ACC112 (cell line): Measurements from ENCODE around the gene TEC.
"Not testable (repeated sequence)": the region's sequence is repeated elsewhere in the genome, so short reads cannot be mapped to it uniquely, and the experiment has no call there.

ENCODE experiments used
- H2AFZ ChIP-seq: fragments of 200-600 bp; sonication (generic); one replicate; pipeline ENCODE4 v1.6.0; 2017; ENCODE audit warnings: antibody characterized with exemption, low read length; ENCODE audit not compliant: unreplicated experiment
- H3K27ac ChIP-seq: fragments of 200-600 bp; sonication (generic); 2 replicates; pipeline ENCODE4 v1.5.1; 2014; ENCODE audit warnings: low read depth, mild to moderate bottlenecking, antibody characterized with exemption, low read length, moderate library complexity
- H3K27me3 ChIP-seq: fragments of 200-600 bp; sonication (generic); 2 replicates; pipeline ENCODE4 v1.6.1; 2014; ENCODE audit warnings: mild to moderate bottlenecking, antibody characterized with exemption, low read length, moderate library complexity, mixed read lengths; ENCODE audit not compliant: insufficient read depth
- H3K36me3 ChIP-seq: fragments of 200-600 bp; sonication (generic); 2 replicates; pipeline ENCODE4 v1.6.1; 2016; ENCODE audit warnings: mild to moderate bottlenecking, antibody characterized with exemption, low read length, moderate library complexity, mixed read lengths; ENCODE audit not compliant: insufficient read depth
- H3K4me1 ChIP-seq: fragments of 200-600 bp; sonication (generic); one replicate; pipeline ENCODE4 v1.6.1; 2016; ENCODE audit warnings: low read length, mixed read lengths; ENCODE audit not compliant: insufficient read depth, unreplicated experiment, control insufficient read depth
- H3K4me3 ChIP-seq: fragments of 200-600 bp; sonication (generic); 2 replicates; pipeline ENCODE4 v1.5.1; 2014; ENCODE audit warnings: mild to moderate bottlenecking, low read depth, low read length
- H3K79me2 ChIP-seq: fragments of 200-600 bp; sonication (generic); one replicate; pipeline ENCODE4 v1.6.0; 2016; ENCODE audit warnings: low read length; ENCODE audit not compliant: control insufficient read depth, unreplicated experiment, insufficient read depth

TEC gene

GRCh38 chr4:48296365-48296764 lies 26.7 kb upstream of the TEC start:
- no peak overlapping the region for H3K4me3 ChIP-seq
- H3K4me1 ChIP-seq, result peaks cover 9% of the 10 kb centered on the region
- no peak overlapping the region for H3K27ac ChIP-seq
- H3K36me3 ChIP-seq, result no peaks in the 10 kb centered on the region
- no peak overlapping the region for H2AFZ ChIP-seq
- no peaks in the 10 kb centered on the region for H3K27me3 ChIP-seq
- H3K79me2 ChIP-seq, result no peaks in the 10 kb centered on the region

GRCh38 chr4:48295116-48295515 lies 25.5 kb upstream of the TEC start:
- H3K27me3 ChIP-seq, result no peaks in the 10 kb centered on the region
- H3K79me2 ChIP-seq, result no peaks in the 10 kb centered on the region
- no peaks in the 10 kb centered on the region for H3K36me3 ChIP-seq
- no peak overlapping the region for H3K4me3 ChIP-seq
- no peak overlapping the region for H3K27ac ChIP-seq
- peaks cover 9% of the 10 kb centered on the region for H3K4me1 ChIP-seq
- H2AFZ ChIP-seq, result no peak overlapping the region

- H3K36me3 ChIP-seq, result not testable (repeated sequence)
Observed at GRCh38 chr4:48292218-48292790, 22.7 kb upstream of the TEC start.

GRCh38 chr4:48290146-48290772 lies 20.6 kb upstream of the TEC start:
- Histone ChIP-seq H3K27me3 (no peaks in the 10 kb centered on the region), H3K27ac (no peak overlapping the region), H2AFZ (no peak overlapping the region), H3K36me3 (no peaks in the 10 kb centered on the region), H3K4me3 (no peak overlapping the region), H3K4me1 (no peaks in the 10 kb centered on the region), H3K79me2 (no peaks in the 10 kb centered on the region)

More at GRCh38 chr4:48292218-48292790, 22.7 kb upstream of the TEC start:
- not testable (repeated sequence) for H3K4me1 ChIP-seq, H3K27me3 ChIP-seq, H3K79me2 ChIP-seq, H3K4me3 ChIP-seq, H2AFZ ChIP-seq, H3K27ac ChIP-seq

GRCh38 chr4:48286060-48286459 lies 16.4 kb upstream of the TEC start:
- not testable (repeated sequence) for H3K4me3 ChIP-seq, H3K36me3 ChIP-seq, H3K27ac ChIP-seq, H2AFZ ChIP-seq, H3K4me1 ChIP-seq, H3K27me3 ChIP-seq, H3K79me2 ChIP-seq

- H3K4me1 ChIP-seq, H3K4me3 ChIP-seq, H3K27ac ChIP-seq, H3K27me3 ChIP-seq, H2AFZ ChIP-seq, H3K36me3 ChIP-seq, H3K79me2 ChIP-seq: not testable (repeated sequence)
Observed at GRCh38 chr4:48285640-48286039, 16.0 kb upstream of the TEC start.

- Histone ChIP-seq H3K4me1 (no peaks in the 10 kb centered on the region), H3K79me2 (no peaks in the 10 kb centered on the region), H3K27me3 (no peaks in the 10 kb centered on the region), H3K4me3 (no peak overlapping the region), H2AFZ (no peak overlapping the region), H3K36me3 (no peaks in the 10 kb centered on the region), H3K27ac (no peak overlapping the region)
Observed at GRCh38 chr4:48275686-48276085, 6.0 kb upstream of the TEC start.

GRCh38 chr4:48275247-48275646 lies 5.6 kb upstream of the TEC start:
- Histone ChIP-seq H2AFZ (no peak overlapping the region), H3K27me3 (no peaks in the 10 kb centered on the region), H3K4me3 (no peak overlapping the region), H3K4me1 (no peaks in the 10 kb centered on the region), H3K79me2 (no peaks in the 10 kb centered on the region), H3K27ac (no peak overlapping the region), H3K36me3 (no peaks in the 10 kb centered on the region)

- Histone ChIP-seq H3K79me2 (no peaks in the 10 kb centered on the region), H3K4me1 (no peaks in the 10 kb centered on the region), H3K4me3 (no peak overlapping the region), H3K27me3 (no peaks in the 10 kb centered on the region), H3K27ac (no peak overlapping the region), H3K36me3 (no peaks in the 10 kb centered on the region), H2AFZ (no peak overlapping the region)
Observed at GRCh38 chr4:48271626-48272025, 2.0 kb upstream of the TEC start.

GRCh38 chr4:48270951-48271473 lies 1.4 kb upstream of the TEC start:
- Histone ChIP-seq H3K79me2 (no peaks in the 10 kb centered on the region), H3K27ac (no peak overlapping the region), H3K36me3 (no peaks in the 10 kb centered on the region), H3K4me1 (no peaks in the 10 kb centered on the region), H3K27me3 (no peaks in the 10 kb centered on the region), H2AFZ (no peak overlapping the region), H3K4me3 (0 out of 2 replicates have a peak overlapping the region, but pooled peaks have one; percentile 93)

- Histone ChIP-seq H3K4me1 (no peaks in the 10 kb centered on the region), H3K79me2 (no peaks in the 10 kb centered on the region)
Observed at GRCh38 chr4:48270523-48270897, 872 bp upstream of the TEC start.

More at GRCh38 chr4:48270523-48270897, 872 bp upstream of the TEC start:
- H3K4me3 ChIP-seq, result peak overlapping the region; percentile 93
- no peak overlapping the region; the same call in 1 of the 2 replicates for H3K27ac ChIP-seq
- H3K36me3 ChIP-seq, result no peaks in the 10 kb centered on the region
- H2AFZ ChIP-seq, result peak overlapping the region; percentile 26
- H3K27me3 ChIP-seq, result no peaks in the 10 kb centered on the region
